Vagina (tissue), 2 donors: ENCODE data around the gene TOR1AIP1.

Experiments
- POLR2A ChIP-seq, 2 donors: fragments of 450-650 bp; IDR thresholded peaks; one replicate each; pipeline ENCODE4 v1.6.1; 2017; ENCODE audit warnings: antibody characterized with exemption in 2 of 2, mild to moderate bottlenecking in 2 of 2, moderate library complexity in 2 of 2
- POLR2AphosphoS5 ChIP-seq, 2 donors: sonication (generic); formaldehyde crosslinking; IDR thresholded peaks; one replicate each; pipeline ENCODE4 v1.9.0; 2017; ENCODE audit warnings: antibody characterized with exemption in 2 of 2, mild to moderate bottlenecking in 2 of 2, low read depth in 1 of 2; ENCODE audit not compliant: insufficient read depth in 1 of 2
- TF ChIP-seq, protein P1 (sequence below), 3 experiments: fragments of 450-650 bp in 2 of 3; fragments of 200-600 bp in 1 of 3; sonication (generic) in 1 of 3; IDR thresholded peaks; one replicate each; pipeline ENCODE4 v1.5.1; 2017 to 2019; ENCODE audit warnings: antibody characterized with exemption in 3 of 3, mild to moderate bottlenecking in 2 of 3, moderate library complexity in 2 of 3

DNA sequence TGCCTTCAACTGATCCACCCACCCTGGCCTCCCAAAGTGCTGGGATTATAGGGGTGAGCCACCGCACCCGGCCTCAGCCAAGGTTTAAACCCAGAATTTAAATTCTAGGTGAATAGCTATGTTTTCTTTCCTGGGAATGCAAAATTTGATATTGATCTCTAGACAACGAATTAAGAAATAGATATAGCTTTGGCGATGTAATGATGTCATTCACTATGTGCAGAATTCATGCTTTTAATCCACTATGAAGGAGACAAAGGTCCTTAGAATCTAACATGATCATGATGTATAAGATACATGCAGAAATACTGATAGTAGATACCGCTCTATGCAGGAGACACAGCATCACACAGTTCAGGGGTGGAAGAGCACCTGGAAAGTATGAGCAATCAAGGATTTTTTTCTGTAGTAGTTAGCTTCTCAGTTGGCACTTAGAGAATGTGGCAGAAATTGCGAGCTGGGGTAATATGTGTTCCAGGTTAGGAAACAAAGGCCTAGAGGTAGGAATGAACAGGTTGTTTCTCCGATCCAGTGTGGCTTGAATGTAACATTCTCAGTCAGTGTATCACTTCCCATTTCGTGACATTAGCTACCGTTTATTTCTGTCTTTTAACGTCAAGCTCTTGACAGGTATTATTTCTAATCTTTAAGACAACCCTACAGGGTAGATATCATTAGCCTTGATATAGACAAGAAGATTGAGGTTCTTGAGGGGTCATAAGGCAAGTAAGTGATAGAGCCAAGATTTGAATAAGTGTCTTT, 69.5 kb downstream of the TOR1AIP1 start:
- TF ChIP-seq, protein P1, sequence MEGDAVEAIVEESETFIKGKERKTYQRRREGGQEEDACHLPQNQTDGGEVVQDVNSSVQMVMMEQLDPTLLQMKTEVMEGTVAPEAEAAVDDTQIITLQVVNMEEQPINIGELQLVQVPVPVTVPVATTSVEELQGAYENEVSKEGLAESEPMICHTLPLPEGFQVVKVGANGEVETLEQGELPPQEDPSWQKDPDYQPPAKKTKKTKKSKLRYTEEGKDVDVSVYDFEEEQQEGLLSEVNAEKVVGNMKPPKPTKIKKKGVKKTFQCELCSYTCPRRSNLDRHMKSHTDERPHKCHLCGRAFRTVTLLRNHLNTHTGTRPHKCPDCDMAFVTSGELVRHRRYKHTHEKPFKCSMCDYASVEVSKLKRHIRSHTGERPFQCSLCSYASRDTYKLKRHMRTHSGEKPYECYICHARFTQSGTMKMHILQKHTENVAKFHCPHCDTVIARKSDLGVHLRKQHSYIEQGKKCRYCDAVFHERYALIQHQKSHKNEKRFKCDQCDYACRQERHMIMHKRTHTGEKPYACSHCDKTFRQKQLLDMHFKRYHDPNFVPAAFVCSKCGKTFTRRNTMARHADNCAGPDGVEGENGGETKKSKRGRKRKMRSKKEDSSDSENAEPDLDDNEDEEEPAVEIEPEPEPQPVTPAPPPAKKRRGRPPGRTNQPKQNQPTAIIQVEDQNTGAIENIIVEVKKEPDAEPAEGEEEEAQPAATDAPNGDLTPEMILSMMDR (IDR thresholded peaks at IDR 0.05), result no peak
- TF ChIP-seq POLR2A (IDR thresholded peaks at IDR 0.05), result no peak
- no peak for TF ChIP-seq POLR2AphosphoS5 (IDR thresholded peaks at IDR 0.05; ENCODE audit: insufficient read depth in 1 of 2, low read depth in 1 of 2)
